ENCODE results near the gene TPX2.

DNA sequence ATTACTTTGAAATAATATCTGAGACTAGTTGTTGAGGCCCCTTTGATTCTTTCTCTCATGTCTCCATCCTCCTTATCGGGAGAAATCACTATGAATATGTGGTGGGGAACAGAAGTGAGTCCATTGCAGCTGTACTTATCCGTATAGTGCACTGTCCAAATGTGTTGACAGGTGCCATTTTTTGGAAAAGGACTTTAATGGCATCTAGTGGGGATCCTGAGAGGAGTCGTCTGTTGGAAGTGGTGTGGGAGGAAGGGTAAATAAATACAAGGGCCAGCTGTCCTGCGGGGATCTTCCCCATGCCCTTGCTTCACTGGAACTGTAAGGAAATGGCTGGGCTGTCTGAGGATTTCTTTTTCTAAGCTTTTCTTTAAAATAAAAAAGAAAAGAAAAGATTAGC lies 19.4 kb downstream of the TPX2 start:
- TF ChIP-seq, protein P1, sequence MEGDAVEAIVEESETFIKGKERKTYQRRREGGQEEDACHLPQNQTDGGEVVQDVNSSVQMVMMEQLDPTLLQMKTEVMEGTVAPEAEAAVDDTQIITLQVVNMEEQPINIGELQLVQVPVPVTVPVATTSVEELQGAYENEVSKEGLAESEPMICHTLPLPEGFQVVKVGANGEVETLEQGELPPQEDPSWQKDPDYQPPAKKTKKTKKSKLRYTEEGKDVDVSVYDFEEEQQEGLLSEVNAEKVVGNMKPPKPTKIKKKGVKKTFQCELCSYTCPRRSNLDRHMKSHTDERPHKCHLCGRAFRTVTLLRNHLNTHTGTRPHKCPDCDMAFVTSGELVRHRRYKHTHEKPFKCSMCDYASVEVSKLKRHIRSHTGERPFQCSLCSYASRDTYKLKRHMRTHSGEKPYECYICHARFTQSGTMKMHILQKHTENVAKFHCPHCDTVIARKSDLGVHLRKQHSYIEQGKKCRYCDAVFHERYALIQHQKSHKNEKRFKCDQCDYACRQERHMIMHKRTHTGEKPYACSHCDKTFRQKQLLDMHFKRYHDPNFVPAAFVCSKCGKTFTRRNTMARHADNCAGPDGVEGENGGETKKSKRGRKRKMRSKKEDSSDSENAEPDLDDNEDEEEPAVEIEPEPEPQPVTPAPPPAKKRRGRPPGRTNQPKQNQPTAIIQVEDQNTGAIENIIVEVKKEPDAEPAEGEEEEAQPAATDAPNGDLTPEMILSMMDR (IDR thresholded peaks at IDR 0.05; ENCODE audit: control extremely low read depth in 1 of 3, insufficient read depth in 1 of 3, low read depth in 1 of 3, low read length in 3 of 3) = no peak
- TF ChIP-seq POLR2AphosphoS5 (IDR thresholded peaks at IDR 0.05; ENCODE audit: low read depth, low read length) (no peak), EZH2 (IDR thresholded peaks at IDR 0.05; ENCODE audit: low read depth, low read length, severe bottlenecking) (no peak), TAF7 (optimal IDR thresholded peaks at IDR 0.05; ENCODE audit: borderline replicate concordance, low read depth, low read length) (no peak), SAP30 (IDR thresholded peaks at IDR 0.05; ENCODE audit: insufficient read depth, insufficient replicate concordance, low read length) (no peak), JUN (IDR thresholded peaks at IDR 0.05; ENCODE audit: low read depth, low read length) (no peak), PHF8 (conservative IDR thresholded peaks at IDR 0.05; ENCODE audit: low read depth, low read length) (no peak), POLR2A (IDR thresholded peaks at IDR 0.05; ENCODE audit: control extremely low read depth in 1 of 2, low read depth in 2 of 2, low read length in 2 of 2) (no peak), ASH2L (IDR thresholded peaks at IDR 0.05; ENCODE audit: low read length) (no peak)
- TF ChIP-seq, protein P2, sequence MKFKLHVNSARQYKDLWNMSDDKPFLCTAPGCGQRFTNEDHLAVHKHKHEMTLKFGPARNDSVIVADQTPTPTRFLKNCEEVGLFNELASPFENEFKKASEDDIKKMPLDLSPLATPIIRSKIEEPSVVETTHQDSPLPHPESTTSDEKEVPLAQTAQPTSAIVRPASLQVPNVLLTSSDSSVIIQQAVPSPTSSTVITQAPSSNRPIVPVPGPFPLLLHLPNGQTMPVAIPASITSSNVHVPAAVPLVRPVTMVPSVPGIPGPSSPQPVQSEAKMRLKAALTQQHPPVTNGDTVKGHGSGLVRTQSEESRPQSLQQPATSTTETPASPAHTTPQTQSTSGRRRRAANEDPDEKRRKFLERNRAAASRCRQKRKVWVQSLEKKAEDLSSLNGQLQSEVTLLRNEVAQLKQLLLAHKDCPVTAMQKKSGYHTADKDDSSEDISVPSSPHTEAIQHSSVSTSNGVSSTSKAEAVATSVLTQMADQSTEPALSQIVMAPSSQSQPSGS (IDR thresholded peaks at IDR 0.05; ENCODE audit: low read length) = no peak
